HG03095 (cell line): ENCODE data around the gene LUC7L3.
"Not testable (repeated sequence)": the region's sequence is repeated elsewhere in the genome, so short reads cannot be mapped to it uniquely, and the experiment has no call there.

Experiments used
- ATAC-seq: cut with Tn5 transposase; IDR thresholded peaks from one replicate; pipeline ENCODE4 v1.9.1; 2021; ENCODE audit warnings: moderate library complexity; ENCODE audit not compliant: unreplicated experiment

Gene LUC7L3, protein sequence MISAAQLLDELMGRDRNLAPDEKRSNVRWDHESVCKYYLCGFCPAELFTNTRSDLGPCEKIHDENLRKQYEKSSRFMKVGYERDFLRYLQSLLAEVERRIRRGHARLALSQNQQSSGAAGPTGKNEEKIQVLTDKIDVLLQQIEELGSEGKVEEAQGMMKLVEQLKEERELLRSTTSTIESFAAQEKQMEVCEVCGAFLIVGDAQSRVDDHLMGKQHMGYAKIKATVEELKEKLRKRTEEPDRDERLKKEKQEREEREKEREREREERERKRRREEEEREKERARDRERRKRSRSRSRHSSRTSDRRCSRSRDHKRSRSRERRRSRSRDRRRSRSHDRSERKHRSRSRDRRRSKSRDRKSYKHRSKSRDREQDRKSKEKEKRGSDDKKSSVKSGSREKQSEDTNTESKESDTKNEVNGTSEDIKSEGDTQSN

DNA sequence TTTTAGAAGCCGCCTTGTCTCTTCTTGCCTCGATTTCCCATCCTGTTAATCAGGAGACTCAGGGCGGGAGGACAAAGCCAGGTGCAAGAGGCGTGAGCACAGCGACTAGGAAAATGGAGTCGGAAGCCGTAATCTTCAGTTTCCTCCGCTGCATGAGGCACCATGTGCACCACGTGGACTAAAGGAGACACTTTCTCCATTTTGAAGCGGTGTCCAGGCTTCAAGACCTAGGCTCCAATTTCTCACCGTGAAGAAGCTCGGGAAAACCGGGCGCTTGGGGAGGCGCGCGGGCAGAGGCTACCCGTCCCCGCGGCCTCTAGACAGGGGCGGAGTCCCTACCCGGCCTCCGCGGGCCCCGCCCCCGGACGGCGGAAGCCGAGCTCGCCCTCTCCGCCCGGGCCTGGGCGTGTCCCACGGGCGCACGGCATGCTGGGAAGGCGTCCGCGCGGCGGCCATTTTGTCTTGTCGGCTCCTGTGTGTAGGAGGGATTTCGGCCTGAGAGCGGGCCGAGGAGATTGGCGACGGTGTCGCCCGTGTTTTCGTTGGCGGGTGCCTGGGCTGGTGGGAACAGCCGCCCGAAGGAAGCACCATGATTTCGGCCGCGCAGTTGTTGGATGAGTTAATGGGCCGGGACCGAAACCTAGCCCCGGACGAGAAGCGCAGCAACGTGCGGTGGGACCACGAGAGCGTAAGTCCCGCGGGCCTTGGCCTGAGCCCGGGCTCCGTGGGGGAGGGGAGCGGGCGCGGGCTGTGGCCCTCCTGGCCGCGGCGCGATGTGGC lies at the start of gene LUC7L3:
TSS of gene LUC7L3 (plus strand) at position 460 of the 780 bp plus-strand sequence. CDS start at position 590, 130 bp downstream.
- ATAC-seq = peak; percentile 89

DNA sequence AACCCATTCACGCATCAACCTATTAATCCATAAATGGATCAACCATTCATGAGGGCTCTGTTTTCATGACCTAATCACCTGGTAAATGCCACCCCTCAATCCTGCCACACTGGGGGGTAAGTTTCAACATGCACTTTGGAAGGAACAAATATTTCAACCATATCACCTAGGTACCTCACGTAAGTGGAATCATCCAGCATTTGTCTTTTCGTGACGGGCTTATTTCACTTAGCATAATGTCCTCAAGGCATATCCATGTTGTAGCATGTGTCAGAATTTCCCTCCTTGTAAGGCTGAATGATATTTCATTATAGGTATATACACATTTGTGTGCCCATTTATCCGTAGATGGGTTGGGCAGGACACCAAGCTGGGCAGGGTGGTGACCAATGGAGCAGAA lies 47.3 kb upstream of the LUC7L3 start:
- ATAC-seq = no peak

DNA sequence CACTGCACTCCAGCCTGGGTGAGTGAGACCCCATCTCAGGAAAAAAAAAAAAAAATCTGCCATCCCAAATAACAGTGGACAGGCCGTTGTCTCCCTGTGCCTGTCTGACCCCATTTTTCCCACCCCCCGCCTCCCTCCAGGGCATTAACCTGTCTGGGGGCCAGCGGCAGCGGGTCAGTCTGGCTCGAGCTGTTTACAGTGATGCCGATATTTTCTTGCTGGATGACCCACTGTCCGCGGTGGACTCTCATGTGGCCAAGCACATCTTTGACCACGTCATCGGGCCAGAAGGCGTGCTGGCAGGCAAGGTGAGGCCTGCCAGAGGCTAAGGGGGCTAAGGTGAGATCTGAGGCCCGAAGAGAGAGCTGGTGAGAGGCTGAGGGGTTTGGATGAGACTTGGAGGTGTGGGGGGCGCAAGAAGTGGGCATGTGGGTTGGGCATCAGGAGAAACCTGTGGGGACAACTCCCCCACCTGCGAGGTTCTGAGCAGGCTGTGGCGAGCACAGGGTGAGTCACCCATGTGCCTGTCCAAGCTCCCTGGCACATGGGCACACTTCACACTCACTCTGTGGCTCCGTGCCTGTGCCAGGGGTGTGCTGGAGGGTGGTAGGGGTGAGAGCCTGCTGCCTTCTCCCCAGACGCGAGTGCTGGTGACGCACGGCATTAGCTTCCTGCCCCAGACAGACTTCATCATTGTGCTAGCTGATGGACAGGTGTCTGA lies 46.4 kb upstream of the LUC7L3 start:
- no peak for ATAC-seq

DNA sequence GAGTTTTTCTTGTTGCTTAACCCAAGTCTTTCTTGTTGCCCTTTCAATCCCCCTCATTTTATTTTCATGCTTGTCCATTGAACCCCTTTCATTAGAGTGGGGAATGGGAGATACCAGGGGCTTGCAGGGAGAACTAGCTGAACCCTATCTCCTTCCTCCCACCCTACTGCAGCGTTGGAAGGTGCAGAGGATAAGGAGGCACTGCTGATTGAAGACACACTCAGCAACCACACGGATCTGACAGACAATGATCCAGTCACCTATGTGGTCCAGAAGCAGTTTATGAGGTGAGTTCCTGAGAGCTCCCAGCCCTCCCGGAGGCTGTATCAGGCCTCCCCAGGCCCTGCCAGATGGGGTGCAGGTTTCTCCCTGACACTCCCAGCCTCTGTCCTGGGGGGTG lies 44.2 kb upstream of the LUC7L3 start:
- no peak for ATAC-seq

DNA sequence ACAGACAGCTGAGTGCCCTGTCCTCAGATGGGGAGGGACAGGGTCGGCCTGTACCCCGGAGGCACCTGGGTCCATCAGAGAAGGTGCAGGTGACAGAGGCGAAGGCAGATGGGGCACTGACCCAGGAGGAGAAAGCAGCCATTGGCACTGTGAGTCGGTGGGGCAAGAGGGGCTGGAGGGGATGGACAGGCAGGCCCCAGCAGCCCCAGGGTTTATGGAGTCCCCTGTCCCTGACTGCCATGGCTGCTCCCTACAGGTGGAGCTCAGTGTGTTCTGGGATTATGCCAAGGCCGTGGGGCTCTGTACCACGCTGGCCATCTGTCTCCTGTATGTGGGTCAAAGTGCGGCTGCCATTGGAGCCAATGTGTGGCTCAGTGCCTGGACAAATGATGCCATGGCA lies 43.8 kb upstream of the LUC7L3 start:
- ATAC-seq = no peak

DNA sequence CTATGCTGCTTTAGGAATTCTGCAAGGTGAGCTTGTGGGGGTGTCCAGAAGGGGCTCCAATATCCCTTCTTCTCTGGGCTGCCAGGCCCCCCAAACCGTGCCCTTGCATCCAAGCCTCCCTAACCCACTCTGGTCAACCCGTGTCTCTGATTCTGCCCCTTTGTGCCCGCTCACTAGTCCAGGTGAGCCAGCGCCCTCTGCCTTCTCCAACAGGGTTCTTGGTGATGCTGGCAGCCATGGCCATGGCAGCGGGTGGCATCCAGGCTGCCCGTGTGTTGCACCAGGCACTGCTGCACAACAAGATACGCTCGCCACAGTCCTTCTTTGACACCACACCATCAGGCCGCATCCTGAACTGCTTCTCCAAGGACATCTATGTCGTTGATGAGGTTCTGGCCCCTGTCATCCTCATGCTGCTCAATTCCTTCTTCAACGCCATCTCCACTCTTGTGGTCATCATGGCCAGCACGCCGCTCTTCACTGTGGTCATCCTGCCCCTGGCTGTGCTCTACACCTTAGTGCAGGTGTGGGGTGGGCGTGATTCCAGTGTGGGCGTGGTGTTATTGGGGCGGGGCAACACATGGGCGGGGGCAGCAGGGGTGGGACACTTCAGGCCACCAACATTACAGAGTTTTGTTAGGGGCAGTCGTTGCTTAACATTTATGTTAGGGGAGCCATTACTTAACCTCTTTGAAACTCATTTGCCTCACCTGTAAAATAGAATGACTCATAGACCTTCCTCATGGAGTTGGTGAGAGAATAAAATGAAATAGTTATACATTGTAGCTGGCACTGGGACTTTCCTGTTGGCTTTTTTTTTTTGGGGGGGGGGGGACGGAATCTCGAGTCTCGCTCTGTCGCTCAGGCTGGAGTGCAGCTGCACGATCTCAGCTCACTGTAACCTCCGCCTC lies 43.1 kb upstream of the LUC7L3 start:
- no peak for ATAC-seq

DNA sequence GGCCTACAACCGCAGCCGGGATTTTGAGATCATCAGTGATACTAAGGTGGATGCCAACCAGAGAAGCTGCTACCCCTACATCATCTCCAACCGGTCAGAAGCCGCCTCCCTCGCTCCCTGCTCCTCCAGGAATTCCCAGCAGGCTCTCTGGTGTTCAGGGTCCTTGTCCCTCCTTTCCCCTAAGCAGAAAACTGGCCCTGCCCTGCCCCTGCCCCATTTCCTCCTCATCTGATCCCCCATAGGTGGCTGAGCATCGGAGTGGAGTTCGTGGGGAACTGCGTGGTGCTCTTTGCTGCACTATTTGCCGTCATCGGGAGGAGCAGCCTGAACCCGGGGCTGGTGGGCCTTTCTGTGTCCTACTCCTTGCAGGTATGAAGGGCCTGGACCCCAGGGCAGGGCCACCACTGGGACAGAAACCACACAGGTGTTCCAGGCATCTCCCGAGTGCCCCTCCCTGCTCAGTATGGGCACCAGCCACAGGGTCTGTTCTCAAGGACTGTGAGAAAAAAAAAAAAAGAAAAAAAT lies 41.5 kb upstream of the LUC7L3 start:
- no peak for ATAC-seq

DNA sequence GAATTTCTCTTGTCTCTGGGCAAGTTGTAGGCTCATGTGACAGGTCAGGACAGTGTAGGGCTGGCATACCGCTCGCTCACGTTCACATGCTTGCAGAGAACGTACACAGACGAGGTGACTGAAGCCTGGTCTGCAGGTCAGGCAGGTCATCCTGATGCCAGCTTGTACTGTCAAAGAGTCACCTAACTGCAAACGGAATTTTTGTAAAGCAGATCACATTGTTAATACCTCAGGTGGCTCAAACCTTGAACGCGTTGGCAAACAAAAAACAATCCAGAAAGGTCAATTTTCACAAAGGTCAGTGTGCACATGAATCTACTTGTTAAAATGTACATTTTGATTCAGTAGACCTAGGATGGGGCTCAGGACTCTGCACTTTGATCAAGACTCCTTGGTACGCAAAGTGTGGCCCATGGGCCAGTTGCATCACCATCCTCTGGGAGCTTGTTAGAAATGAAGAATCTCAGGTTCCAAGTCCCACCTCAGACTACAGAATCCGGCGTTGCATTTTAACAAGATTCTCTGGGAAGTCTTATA lies 40.3 kb upstream of the LUC7L3 start:
- no peak for ATAC-seq

DNA sequence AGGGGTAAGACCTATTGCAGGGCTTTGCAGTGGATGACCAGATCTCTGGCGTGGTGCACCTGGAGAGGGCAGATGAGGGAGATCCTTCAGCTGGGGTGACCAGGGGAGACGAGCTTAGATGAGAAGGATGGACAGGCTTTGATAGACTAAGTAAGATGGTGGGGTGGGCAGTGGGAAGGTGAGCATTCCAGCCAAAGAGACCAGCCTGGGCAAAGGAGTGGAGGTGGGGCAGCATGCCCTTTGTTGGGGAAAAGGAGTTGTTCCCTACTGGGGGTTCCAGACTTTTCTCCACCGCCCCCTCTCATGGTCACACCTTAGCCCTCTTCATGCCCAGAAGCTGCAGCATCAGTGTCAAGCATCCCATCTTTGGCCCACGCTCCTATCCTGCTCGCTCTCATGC lies 39.3 kb upstream of the LUC7L3 start:
- ATAC-seq = no peak

DNA sequence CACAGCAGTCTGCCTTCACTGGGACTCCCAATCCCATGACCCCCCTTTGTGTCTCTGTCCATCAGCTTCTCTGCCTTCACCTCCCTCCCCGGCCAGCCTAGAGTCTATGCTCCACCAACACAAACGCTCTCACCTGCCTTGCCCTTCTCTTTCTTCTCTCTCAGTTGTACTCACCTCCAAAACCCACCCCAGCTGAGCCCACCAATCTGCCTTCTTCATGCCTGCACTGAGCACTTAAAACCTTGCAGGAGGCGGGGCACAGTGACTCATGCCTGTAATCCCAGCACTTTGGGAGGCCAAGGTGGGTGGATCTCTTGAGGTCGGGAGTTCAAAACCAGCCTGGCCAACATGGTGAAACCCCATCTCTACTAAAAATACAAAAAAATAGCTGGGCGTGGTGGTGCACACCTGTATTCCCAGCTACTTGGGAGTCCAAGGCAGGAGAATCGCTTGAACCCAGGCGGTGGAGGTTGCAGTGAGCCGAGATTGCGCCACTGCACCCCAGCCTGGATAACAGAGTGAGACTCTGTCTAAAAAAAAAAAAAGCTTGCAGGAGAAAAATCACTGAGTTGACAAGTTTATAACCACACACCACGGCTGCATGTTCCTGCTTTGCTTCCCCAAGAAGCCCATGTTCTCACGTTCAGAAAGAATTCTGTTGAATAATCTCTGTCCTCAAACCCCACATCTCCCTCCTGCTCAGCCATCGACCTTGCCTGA lies 38.7 kb upstream of the LUC7L3 start:
- ATAC-seq = not testable (repeated sequence)

DNA sequence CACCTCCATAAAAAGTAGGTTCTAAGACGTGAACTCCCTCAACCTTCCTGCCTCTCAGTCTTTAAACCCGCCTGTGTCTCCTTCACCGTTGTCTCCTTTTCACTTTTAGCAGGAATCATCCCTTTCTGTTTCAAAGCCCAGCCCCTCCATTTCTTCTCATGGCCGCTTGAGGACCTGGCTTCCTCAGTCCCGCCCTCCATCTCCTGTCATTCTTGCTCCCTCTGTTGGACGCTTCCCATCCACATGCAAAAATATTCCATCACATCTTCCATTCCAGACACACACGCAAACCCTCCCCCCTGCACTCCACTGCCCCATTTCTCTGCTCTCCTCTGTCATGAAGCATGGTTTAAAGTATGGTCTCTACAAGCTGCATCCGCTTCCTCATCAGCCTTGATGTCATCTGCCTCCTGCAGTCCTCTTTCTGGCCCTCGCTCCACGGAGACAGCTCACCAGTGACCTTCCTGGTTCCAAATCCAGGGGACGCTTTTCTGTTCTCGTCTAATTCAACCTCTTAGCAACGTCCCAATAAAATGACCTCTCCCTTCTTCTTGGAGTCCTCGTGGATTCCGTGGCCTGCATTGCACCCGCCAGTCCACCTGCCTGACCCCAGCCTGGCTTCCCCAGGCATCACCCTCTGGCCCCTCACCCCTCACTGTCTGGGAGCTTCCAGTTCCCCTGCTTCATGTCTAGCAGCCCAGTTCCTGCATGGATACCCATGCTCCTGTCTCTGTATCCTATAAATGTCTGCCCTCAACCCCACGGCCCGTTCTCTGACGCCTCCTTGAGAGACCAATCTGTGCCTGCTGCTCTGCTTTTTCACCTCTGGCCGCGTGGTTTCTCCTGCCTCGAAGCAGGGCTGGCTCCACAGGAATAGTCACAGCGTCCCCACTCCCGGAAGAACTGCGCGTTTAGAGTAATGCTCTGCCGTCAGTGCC lies 37.9 kb upstream of the LUC7L3 start:
- ATAC-seq = no peak

DNA sequence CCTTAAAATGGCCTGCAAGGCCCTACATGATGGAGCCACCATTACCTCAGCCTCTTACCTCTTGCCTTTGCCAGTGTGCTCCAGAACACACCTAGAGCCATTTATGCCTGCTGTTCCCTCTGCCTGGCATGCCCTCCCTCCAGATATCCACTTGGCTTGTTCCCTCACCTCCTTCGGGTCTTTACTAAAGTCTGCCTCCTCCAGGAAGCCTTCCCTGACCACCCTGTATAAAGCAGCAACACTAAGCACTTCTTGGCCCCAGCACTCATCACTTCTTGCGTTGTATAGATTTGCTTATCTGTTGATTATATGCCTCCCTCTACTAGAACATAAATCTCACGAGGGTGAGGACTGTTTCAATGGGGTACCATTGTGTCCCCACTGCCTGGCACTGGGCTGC lies 37.0 kb upstream of the LUC7L3 start:
- ATAC-seq = no peak

DNA sequence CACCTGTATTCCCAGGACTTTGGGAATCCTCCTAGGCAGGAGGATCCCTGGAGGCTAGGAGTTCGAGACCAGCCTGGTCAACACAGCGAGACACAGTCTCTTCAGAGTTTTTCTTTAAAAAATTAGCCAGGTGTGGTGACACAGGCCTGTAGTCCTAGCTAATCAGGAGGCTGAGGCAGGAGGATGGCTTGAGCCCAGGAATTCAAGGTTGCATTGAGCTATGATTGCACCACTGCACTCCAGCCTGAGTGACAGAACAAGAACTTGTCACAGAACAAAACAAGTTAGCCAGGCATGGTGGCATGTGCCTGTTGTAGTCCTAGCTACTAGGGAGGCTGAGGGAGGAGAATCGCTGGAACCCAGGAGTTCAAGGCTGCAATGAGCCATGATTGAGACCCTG lies 36.5 kb upstream of the LUC7L3 start:
- no peak for ATAC-seq

DNA sequence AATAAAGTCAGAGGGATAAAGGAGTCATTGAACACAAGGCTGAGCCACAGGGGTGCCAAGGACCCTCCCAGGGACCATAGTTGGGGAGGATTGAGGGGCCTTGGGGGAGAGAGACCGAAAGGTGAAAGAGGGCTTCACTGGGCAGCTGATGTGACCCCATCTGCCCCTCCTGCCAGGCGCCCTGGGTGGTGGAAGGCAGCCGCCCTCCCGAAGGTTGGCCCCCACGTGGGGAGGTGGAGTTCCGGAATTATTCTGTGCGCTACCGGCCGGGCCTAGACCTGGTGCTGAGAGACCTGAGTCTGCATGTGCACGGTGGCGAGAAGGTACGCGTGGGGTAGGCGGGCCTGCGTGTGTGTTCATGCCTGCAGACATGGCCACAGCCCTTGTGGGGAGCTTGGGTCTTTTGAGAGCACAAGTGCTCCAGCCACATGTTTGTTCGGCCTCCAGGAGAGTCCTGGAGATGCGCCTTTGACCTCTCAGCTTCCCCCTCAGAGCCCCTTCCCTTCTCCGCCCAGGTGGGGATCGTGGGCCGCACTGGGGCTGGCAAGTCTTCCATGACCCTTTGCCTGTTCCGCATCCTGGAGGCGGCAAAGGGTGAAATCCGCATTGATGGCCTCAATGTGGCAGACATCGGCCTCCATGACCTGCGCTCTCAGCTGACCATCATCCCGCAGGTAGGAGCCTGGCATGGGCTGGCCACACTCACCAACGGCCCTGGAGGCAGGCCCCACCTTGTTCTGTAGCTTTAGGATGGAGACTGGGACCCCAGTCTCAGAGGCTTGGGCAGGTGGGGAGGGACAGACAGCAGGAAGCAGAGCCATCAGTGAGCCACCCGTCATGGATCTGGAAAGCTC lies 35.7 kb upstream of the LUC7L3 start:
- no peak for ATAC-seq

DNA sequence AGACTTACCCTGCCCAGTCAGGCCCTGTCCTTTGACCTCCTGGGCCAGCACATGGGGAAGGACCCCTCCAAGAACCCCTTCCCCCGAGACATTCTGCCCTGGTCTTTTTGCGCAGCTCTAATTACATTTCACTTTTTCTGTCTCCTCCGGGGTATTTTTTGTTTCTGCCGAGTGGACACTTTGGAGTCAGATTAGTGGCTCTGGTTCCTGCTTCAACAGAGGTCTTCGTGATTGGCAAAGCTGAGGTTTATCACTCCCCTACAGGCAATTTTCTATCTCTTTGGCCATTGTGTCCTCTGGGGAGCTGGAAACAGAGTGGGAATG lies 35.2 kb upstream of the LUC7L3 start:
- no peak for ATAC-seq

DNA sequence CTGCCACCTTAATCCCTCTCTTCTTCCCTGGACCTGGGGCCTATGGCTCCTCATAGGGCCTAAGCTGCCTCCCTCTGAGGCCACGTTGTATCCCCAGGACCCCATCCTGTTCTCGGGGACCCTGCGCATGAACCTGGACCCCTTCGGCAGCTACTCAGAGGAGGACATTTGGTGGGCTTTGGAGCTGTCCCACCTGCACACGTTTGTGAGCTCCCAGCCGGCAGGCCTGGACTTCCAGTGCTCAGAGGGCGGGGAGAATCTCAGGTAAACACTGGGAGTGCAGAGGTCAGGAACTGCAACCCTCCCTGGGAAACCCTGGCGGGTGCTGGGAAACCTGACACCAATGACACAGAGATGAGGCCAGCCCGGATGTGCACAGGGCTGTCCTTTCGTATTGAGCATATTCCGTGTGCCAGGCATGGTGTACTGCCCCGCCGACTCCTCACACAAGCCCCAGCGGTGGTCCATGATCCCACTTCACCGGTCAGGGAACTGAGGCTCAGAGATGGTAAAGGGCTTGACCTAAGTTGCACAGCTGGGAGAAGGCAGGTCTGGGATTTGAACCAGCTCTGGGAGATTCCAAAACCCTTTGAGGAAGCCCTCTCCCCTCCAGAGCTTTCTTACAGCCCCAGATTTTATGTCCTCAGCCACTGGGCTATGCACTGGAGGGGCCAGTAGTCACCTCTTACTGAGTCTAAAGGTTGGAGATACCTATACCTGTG lies 34.6 kb upstream of the LUC7L3 start:
- no peak for ATAC-seq

DNA sequence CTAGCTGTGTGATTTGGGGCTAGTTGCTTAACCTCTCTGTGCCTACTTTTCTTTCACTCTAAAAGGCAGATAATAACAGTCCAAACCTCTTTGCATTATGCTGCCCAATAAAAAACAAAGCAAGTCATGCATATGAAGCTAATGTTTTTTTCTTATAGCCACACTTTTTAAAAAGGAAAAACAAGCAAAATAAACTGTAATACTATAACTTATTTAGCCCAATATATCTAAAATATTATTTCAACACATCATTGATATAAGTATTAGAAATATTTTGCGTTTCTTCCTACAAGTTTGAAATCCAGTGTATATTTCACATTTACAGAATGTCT lies 34.1 kb upstream of the LUC7L3 start:
- ATAC-seq = no peak
